Right atrium auricular region (tissue), 2 donors: Measurements from ENCODE around the gene RPP14. TPM values are rescaled to one million over a fixed set of nuclear protein-coding genes. Genes with fewer than 3 reads are reported as not detected.
A peak's percentile ranks its signal among the peaks of the same experiment; 100 is the strongest.

Source experiments
- DNase-seq: peaks from one replicate; pipeline ENCODE4 v3.0.0-alpha.2; 2019; ENCODE audit warnings: low spot score
- H3K27ac ChIP-seq, 2 donors: fragments of 200-600 bp; sonication (generic); 1 replicate in 1 of 2; 2 replicates in 1 of 2; pipeline ENCODE4 v1.5.1; 2016 to 2019
- H3K27me3 ChIP-seq, 2 donors: fragments of 200-600 bp; sonication (generic); one replicate each; pipeline versions ENCODE4 v1.5.1 to v1.6.0; 2017 to 2019
- H3K36me3 ChIP-seq: fragments of 200-600 bp; sonication (generic); one replicate; pipeline ENCODE4 v1.5.1; 2016
- H3K4me1 ChIP-seq, 2 donors: fragments of 200-600 bp; sonication (generic); one replicate each; pipeline versions ENCODE4 v1.5.1 to v1.6.0; 2017 to 2019
- H3K4me3 ChIP-seq, 2 donors: fragments of 200-600 bp; sonication (generic); 1 replicate in 1 of 2; 2 replicates in 1 of 2; pipeline ENCODE4 v1.5.1; 2017 to 2019; ENCODE audit warnings: mild to moderate bottlenecking in 1 of 2, moderate library complexity in 1 of 2
- H3K9me3 ChIP-seq, 2 donors: fragments of 200-600 bp; sonication (generic); one replicate each; pipeline ENCODE4 v1.5.1; 2019
- CTCF ChIP-seq, 2 donors: fragments of 200-600 bp; sonication (generic); IDR thresholded peaks; one replicate each; pipeline ENCODE4 v1.5.1; 2019; ENCODE audit warnings: antibody characterized with exemption in 2 of 2
- total RNA-seq, 2 donors: library from RNA; depleted of rRNA; stranded (reverse); fragments of >200 nt; gene quantifications; one replicate each; pipeline ENCODE4 v1.1.0, GENCODE V29; 2016

The RPP14 gene
- total RNA-seq, 2 donors from 2014 or later, result 10.0 to 10.9 TPM

GRCh38 chr3:58349792-58350626 is 44.0 kb downstream of the RPP14 start:
- Histone ChIP-seq H3K4me1 (peaks cover 0 to 24% of the 10 kb centered on the region in 2 donors), H3K4me3 (no peak overlapping the region), H3K36me3 (no peaks in the 10 kb centered on the region), H3K27ac (no peak overlapping the region), H3K27me3 (no peaks in the 10 kb centered on the region), H3K9me3 (no peaks in the 10 kb centered on the region)
- no peak for TF ChIP-seq CTCF (IDR thresholded peaks at IDR 0.05)
- no peak for DNase-seq

DNA sequence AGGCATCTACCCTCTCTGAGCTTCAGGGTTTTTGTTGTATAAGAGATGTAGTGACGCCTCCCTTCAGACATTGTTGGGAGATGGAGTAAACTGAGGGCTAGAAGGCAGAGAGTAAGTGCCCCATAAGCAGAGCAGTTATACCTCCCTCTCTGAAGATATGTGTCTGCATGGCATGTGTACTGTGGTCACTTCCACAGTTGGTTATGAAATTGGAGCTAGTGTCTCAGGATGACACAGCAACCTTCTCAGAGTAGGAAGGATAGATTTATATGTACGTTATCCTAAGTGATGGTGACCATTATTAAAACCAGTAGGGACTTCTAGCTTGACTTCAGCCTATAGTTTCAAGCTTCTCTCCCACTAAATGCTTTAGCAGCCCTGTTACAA is 44.6 kb downstream of the RPP14 start:
- peaks cover 0 to 28% of the 10 kb centered on the region in 2 donors for H3K4me1 ChIP-seq

DNA sequence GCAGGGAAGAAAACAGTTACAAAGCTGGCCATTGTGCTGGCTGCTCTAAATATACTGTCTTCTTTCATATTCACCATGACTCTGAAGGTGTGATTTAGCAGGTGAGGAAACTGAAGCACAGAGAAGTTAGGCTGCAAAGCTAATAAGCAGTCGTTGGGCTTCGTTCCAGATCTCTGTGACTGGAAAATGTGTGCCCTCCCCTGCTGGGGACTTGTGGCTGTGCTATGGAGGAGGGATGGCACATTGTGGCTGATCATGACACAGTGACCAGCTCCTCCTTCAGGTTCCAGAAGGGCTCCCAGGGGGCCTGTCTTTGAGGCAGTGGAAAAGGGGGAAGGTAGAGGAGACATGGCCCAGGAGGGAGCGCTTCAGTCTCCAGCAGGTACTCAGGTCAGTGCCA is 45.9 kb downstream of the RPP14 start:
- H3K9me3 ChIP-seq, result no peaks in the 10 kb centered on the region
- H3K4me3 ChIP-seq, result no peak overlapping the region
- peaks cover 0 to 38% of the 10 kb centered on the region in 2 donors for H3K4me1 ChIP-seq
- H3K36me3 ChIP-seq, result no peaks in the 10 kb centered on the region
- no peaks in the 10 kb centered on the region for H3K27me3 ChIP-seq
- DNase-seq, result peak; percentile 46
- TF ChIP-seq CTCF (IDR thresholded peaks at IDR 0.05), result no peak
- no peak overlapping the region for H3K27ac ChIP-seq

More for the DNA sequence above, 44.6 kb downstream of the RPP14 start:
- Histone ChIP-seq H3K36me3 (no peaks in the 10 kb centered on the region), H3K27ac (no peak overlapping the region), H3K27me3 (no peaks in the 10 kb centered on the region), H3K4me3 (no peak overlapping the region), H3K9me3 (no peaks in the 10 kb centered on the region)
- no peak for TF ChIP-seq CTCF (IDR thresholded peaks at IDR 0.05)
- DNase-seq, result no peak

GRCh38 chr3:58352626-58353025 is 46.6 kb downstream of the RPP14 start:
- Histone ChIP-seq H3K27me3 (no peaks in the 10 kb centered on the region), H3K4me1 (peaks cover 0 to 38% of the 10 kb centered on the region in 2 donors), H3K27ac (no peak overlapping the region), H3K4me3 (no peak overlapping the region), H3K36me3 (no peaks in the 10 kb centered on the region), H3K9me3 (no peaks in the 10 kb centered on the region)
- TF ChIP-seq CTCF (IDR thresholded peaks at IDR 0.05), result no peak
- peak; percentile 9 for DNase-seq

- TF ChIP-seq CTCF (IDR thresholded peaks at IDR 0.05), result no peak
- peaks cover 0 to 44% of the 10 kb centered on the region in 2 donors for H3K4me1 ChIP-seq
- DNase-seq, result peak; percentile 18
- H3K36me3 ChIP-seq, result no peaks in the 10 kb centered on the region
- no peaks in the 10 kb centered on the region for H3K27me3 ChIP-seq
- no peak overlapping the region for H3K27ac ChIP-seq
- no peak overlapping the region for H3K4me3 ChIP-seq
- no peaks in the 10 kb centered on the region for H3K9me3 ChIP-seq
Observed at GRCh38 chr3:58353722-58354553, 47.9 kb downstream of the RPP14 start.
